ENCODE measurements around the gene CACHD1.

DNA sequence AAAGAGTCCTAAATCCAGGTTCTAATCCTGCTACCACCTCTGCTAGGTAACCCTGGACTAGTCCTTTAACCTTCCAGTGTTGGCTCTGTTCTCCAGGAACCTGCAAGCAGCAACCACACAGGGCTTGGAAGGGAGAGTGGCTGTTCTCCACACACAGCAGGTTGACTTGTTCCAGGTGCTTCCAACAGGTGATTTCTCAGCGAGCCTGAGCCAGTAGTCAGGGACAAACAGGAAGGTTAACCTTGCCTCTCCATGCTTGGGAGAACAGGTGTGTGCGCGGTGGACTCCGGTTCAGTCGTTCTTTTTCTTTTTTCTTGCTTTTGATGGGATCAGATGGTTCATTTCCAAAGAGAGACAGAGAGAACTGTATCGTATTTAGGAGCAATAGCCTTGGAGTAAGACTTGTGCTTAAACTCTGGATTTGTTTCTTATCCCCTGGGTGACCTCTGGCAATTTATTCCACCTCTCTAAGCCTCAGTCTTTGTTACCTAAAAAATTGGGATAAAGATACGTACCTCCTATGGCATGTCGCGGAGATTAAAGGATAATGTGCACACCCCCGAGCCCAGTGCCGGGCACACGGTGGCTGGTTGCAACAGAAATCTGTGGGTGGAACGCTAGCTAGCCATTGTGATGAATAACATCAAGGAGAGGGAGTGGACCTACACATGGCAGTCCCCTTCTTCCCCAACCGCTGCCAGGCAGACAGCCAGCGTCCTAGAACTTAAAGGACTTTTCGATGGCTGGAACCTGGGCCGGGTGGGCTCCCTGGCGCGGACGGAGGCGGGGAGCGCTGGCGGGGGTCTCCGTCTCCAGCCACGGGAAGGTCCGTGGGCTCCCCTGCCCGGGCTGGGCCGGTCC is 583 bp upstream of the CACHD1 start:
- TF ChIP-seq POLR2AphosphoS5 (IDR thresholded peaks at IDR 0.05), result no peak
- no peak for TF ChIP-seq POLR2A (IDR thresholded peaks at IDR 0.05)
